ENCODE data around the gene C10orf67. TPM values are rescaled to one million over a fixed set of nuclear protein-coding genes. Genes with fewer than 3 reads are reported as not detected.

The C10orf67 gene
- total RNA-seq = not detected in 2 replicates

GRCh38 chr10:23344241-23344841 is at the start of gene C10orf67:
Gene C10orf67, minus strand, starts transcription at chr10:23344797. Its CDS starts 23 bp downstream, at chr10:23344774.

GRCh38 chr10:23191764-23192711 is 152.6 kb downstream of the C10orf67 start, which contains the start of gene PTF1A:
Gene PTF1A, plus strand, starts transcription at chr10:23192312. Its CDS starts 219 bp downstream, at chr10:23192531.

Other genes starting within 250 kb of the C10orf67 start
- gene MSRB2, start 249.2 kb downstream of the C10orf67 start, total RNA-seq = 14.1 and 15.0 TPM in 2 replicates
- not detected in 2 replicates for gene PTF1A, start 152.5 kb downstream of the C10orf67 start, total RNA-seq
- gene OTUD1, start 94.3 kb upstream of the C10orf67 start, total RNA-seq = 4.2 and 4.5 TPM in 2 replicates

All from aortic smooth muscle cell (primary cell).